Panc1 (cell line): ENCODE data around the gene SCARF1. TPM values are rescaled to one million over a fixed set of nuclear protein-coding genes. Genes with fewer than 3 reads are reported as not detected.

Experiments
- ATAC-seq: fragments of 200-7000 bp; cut with Tn5 transposase; 2 replicates; pipeline ENCODE4 v1.9.1; 2020; ENCODE audit warnings: mild to moderate bottlenecking, moderate library complexity
- BruUV-seq: library from RNA; stranded (reverse); fragments of 400-500 nt; replicated peaks from 2 replicates; lab custom pipeline; 2021; lab: Mats Ljungman, UMichigan
- CTCF ChIA-PET: fragments of 300-600 bp; sonication (Branson Sonifier 250); formaldehyde crosslinking; loops from one replicate; lab custom pipeline; 2022; ENCODE audit warnings: antibody characterized with exemption; lab: Charles Lee
- POLR2A ChIA-PET: fragments of 300-600 bp; sonication (Branson Sonifier 250); formaldehyde crosslinking; loops from one replicate; lab custom pipeline; 2022; ENCODE audit warnings: antibody characterized with exemption; lab: Charles Lee
- DNase-seq: peaks from one replicate; pipeline ENCODE4 v3.0.0-alpha.2; 2010; ENCODE audit warnings: low read depth, low spot score
- H3K27ac ChIP-seq: 2 replicates; pipeline ENCODE4 v1.5.1; 2011; ENCODE audit warnings: mild to moderate bottlenecking, low read length, inconsistent platforms
- H3K27me3 ChIP-seq: fragments of 200-500 bp; sonication (Bioruptor generic); 2 replicates; pipeline ENCODE4 v1.6.0; 2014; ENCODE audit warnings: low read length, inconsistent platforms; ENCODE audit not compliant: control insufficient read depth, insufficient read depth
- H3K36me3 ChIP-seq: fragments of 200-500 bp; sonication (Bioruptor generic); 2 replicates; pipeline ENCODE4 v1.5.1; 2014; ENCODE audit warnings: inconsistent platforms, mild to moderate bottlenecking, low read length, moderate library complexity; ENCODE audit not compliant: control insufficient read depth, insufficient read depth
- H3K4me1 ChIP-seq: 2 replicates; pipeline ENCODE4 v1.5.1; 2011; ENCODE audit warnings: inconsistent platforms, mild to moderate bottlenecking, low read length, moderate library complexity; ENCODE audit not compliant: control insufficient read depth, insufficient read depth
- H3K4me3 ChIP-seq, 2 experiments: 2 replicates each; pipeline ENCODE4 v1.5.1; 2011 to 2012; ENCODE audit warnings: low read depth in 2 of 2, low read length in 2 of 2, mild to moderate bottlenecking in 2 of 2, inconsistent platforms in 1 of 2, moderate library complexity in 1 of 2
- H3K9me3 ChIP-seq: fragments of 200-500 bp; sonication (Bioruptor generic); 2 replicates; pipeline ENCODE4 v1.5.1; 2014; ENCODE audit warnings: low read depth, mild to moderate bottlenecking, inconsistent platforms, low read length, moderate library complexity; ENCODE audit not compliant: control insufficient read depth, insufficient read depth
- POLR2AphosphoS5 ChIP-seq: IDR thresholded peaks from 2 replicates; pipeline ENCODE4 v1.6.1; 2012; ENCODE audit warnings: mild to moderate bottlenecking, low read depth, low read length, moderate library complexity
- REST ChIP-seq, 2 experiments: IDR thresholded peaks; 2 replicates each; pipeline ENCODE4 v1.6.1; 2011 to 2012; ENCODE audit warnings: low read depth in 2 of 2, control low read depth in 1 of 2, low read length in 1 of 2, mild to moderate bottlenecking in 1 of 2, moderate library complexity in 1 of 2; ENCODE audit not compliant: insufficient read depth in 1 of 2
- SIN3A ChIP-seq: IDR thresholded peaks from 2 replicates; pipeline ENCODE4 v1.6.1; 2012; ENCODE audit warnings: low read depth, mild to moderate bottlenecking, low read length, moderate library complexity, borderline replicate concordance; ENCODE audit not compliant: insufficient read depth
- TCF7L2 ChIP-seq: IDR thresholded peaks from 2 replicates; pipeline ENCODE4 v1.6.1; 2011; ENCODE audit warnings: mild to moderate bottlenecking, low read depth, low read length, inconsistent platforms
- in situ Hi-C: cut with HindIII; loops from 2 replicates; pipeline ENCODE4 v1.10.0; 2016; ENCODE audit warnings: low sequenced_read_pairs, low pct_unique_long_range_greater_than_20kb
- intact Hi-C: fragments of 100-400 bp; cut with micrococcal nuclease; formaldehyde crosslinking; loops from one replicate; pipeline ENCODE4 v1.10.0; 2022; ENCODE audit not compliant: unreplicated experiment
- total RNA-seq: library from RNA; stranded (reverse); gene quantifications from one replicate; pipeline ENCODE4 v1.2.1, GENCODE V29; 2021; ENCODE audit not compliant: unreplicated experiment
- TF ChIP-seq, protein P1 (sequence below): fragments of 450-650 bp; IDR thresholded peaks from 2 replicates; pipeline ENCODE4 v1.5.1; 2017; ENCODE audit warnings: mild to moderate bottlenecking

The SCARF1 gene
- total RNA-seq, 1 experiment from 2014 or later: 6.6 TPM

DNA sequence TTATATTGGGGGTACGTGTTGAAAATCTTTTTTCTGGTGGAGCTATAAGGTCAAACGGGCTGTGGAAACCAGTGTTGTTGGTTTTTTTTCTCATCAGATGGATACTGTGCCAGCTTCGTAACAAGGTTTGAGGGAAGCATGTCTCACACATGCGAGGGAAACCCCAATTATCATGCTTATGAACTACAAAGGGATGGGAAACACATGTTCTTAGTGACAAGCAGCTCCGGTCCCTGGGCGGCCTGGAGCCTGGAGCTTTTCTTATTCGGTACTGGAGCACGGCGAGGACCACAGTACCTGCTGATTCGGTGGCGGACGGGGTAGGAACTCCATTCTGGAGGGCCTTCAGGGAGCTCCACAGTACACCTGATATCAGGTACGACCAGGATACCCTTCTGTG lies 29.4 kb downstream of the SCARF1 start:
- ATAC-seq: no peak
- CTCF ChIA-PET: no interaction called here
- H3K4me3 ChIP-seq: no peak overlapping the region
- intact Hi-C loops: no loop called here
- TF ChIP-seq SIN3A: no peak
- no peak for TF ChIP-seq POLR2AphosphoS5
- no peak for TF ChIP-seq REST (IDR thresholded peaks at IDR 0.05; ENCODE audit: insufficient read depth in 1 of 2, low read depth in 2 of 2, low read length in 1 of 2)
- TF ChIP-seq, protein P1, sequence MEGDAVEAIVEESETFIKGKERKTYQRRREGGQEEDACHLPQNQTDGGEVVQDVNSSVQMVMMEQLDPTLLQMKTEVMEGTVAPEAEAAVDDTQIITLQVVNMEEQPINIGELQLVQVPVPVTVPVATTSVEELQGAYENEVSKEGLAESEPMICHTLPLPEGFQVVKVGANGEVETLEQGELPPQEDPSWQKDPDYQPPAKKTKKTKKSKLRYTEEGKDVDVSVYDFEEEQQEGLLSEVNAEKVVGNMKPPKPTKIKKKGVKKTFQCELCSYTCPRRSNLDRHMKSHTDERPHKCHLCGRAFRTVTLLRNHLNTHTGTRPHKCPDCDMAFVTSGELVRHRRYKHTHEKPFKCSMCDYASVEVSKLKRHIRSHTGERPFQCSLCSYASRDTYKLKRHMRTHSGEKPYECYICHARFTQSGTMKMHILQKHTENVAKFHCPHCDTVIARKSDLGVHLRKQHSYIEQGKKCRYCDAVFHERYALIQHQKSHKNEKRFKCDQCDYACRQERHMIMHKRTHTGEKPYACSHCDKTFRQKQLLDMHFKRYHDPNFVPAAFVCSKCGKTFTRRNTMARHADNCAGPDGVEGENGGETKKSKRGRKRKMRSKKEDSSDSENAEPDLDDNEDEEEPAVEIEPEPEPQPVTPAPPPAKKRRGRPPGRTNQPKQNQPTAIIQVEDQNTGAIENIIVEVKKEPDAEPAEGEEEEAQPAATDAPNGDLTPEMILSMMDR: no peak
- TF ChIP-seq TCF7L2: no peak
- POLR2A ChIA-PET: no interaction called here
- no peaks in the 10 kb centered on the region for H3K36me3 ChIP-seq
- H3K4me1 ChIP-seq: no peaks in the 10 kb centered on the region
- no TSS peak for BruUV-seq
- no peak for DNase-seq
- no peak overlapping the region for H3K27ac ChIP-seq
- no peaks in the 10 kb centered on the region for H3K27me3 ChIP-seq
- H3K9me3 ChIP-seq: no peaks in the 10 kb centered on the region
- in situ Hi-C loops: no loop called here

- no peak overlapping the region for H3K4me3 ChIP-seq
- no peaks in the 10 kb centered on the region for H3K36me3 ChIP-seq
- no peak for DNase-seq
- TF ChIP-seq REST (IDR thresholded peaks at IDR 0.05; ENCODE audit: insufficient read depth in 1 of 2, low read depth in 2 of 2, low read length in 1 of 2) (no peak), SIN3A (no peak), POLR2AphosphoS5 (no peak), TCF7L2 (no peak)
- TF ChIP-seq, protein P1: no peak
- no peak for ATAC-seq
- intact Hi-C loops (no loop called here), in situ Hi-C loops (no loop called here)
- POLR2A ChIA-PET: no interaction called here
- BruUV-seq: no TSS peak
- no peaks in the 10 kb centered on the region for H3K27me3 ChIP-seq
- H3K27ac ChIP-seq: no peak overlapping the region
- H3K4me1 ChIP-seq: no peaks in the 10 kb centered on the region
- CTCF ChIA-PET: no interaction called here
- H3K9me3 ChIP-seq: no peaks in the 10 kb centered on the region
Measured at GRCh38 chr17:1612400-1612799, 33.1 kb downstream of the SCARF1 start.
